Hepatocyte (in vitro differentiated cells): ENCODE results near the gene CRTAP.

Experiments
- CTCF ChIP-seq: fragments of 200-600 bp; sonication (generic); IDR thresholded peaks from 2 replicates; pipeline ENCODE4 v1.5.1; 2016; ENCODE audit warnings: antibody characterized with exemption, mild to moderate bottlenecking; ENCODE audit not compliant: poor library complexity
- EZH2phosphoT487 ChIP-seq: fragments of 200-600 bp; sonication (generic); IDR thresholded peaks from one replicate; pipeline ENCODE4 v1.6.1; 2018; ENCODE audit warnings: antibody characterized with exemption, mild to moderate bottlenecking, low read depth, moderate library complexity; ENCODE audit not compliant: unreplicated experiment, severe bottlenecking

GRCh38 chr3:33149342-33149741 lies 35.5 kb downstream of the CRTAP start:
- TF ChIP-seq EZH2phosphoT487, result no peak
- TF ChIP-seq CTCF, result no peak
